22Rv1 (cell line): ENCODE data around the gene NFKBIE.

ENCODE experiments used
- H3K27ac ChIP-seq: fragments of 450-650 bp; 2 replicates; pipeline ENCODE4 v1.5.1; 2017
- CTCF ChIP-seq: fragments of 450-650 bp; IDR thresholded peaks from 2 replicates; pipeline ENCODE4 v1.5.1; 2017; ENCODE audit warnings: mild to moderate bottlenecking
- ZFX ChIP-seq: fragments of 450-650 bp; IDR thresholded peaks from 2 replicates; pipeline ENCODE4 v1.6.1; 2017; ENCODE audit warnings: antibody characterized with exemption, borderline replicate concordance

NFKBIE gene

DNA sequence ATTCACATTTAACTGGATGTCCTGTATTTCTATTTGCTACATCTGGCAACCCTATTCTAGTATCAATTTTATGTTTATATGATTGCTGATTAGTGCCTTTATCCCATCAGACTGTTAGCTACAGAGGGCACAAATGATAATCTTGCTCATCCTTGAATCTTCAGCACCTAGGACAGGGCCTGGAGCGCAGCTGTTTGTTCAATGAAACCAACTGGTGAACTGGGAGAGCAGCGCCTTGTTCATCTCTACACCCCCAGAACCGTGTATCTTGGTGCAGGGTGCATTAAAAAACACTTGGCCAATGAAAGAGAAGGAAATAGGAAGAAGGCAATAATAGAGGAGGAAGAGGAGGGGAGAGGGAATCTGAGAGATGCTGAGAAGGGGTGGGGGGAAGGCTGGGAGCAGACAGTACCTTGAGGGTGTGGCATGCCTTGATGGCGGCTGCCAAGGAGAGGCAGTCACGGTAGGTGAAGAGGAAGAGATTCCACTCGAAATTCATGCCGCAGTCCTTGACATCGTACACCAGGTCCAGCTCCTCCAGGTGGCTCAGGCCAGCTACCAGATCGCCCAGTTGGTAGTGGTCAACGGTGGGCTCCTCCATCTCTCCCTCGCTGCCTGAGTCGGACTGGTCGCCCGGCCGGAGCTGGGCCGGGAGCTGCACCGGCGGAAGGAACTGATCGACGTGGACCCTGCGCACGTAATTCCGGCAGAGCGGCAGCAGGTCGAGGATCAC lies 20.4 kb upstream of the NFKBIE start:
- TF ChIP-seq CTCF (no peak), ZFX (no peak)
- no peak overlapping the region for H3K27ac ChIP-seq

GRCh38 chr6:44284867-44285266 lies 19.5 kb upstream of the NFKBIE start:
- TF ChIP-seq CTCF, result no peak
- no peak for TF ChIP-seq ZFX
- no peak overlapping the region for H3K27ac ChIP-seq

DNA sequence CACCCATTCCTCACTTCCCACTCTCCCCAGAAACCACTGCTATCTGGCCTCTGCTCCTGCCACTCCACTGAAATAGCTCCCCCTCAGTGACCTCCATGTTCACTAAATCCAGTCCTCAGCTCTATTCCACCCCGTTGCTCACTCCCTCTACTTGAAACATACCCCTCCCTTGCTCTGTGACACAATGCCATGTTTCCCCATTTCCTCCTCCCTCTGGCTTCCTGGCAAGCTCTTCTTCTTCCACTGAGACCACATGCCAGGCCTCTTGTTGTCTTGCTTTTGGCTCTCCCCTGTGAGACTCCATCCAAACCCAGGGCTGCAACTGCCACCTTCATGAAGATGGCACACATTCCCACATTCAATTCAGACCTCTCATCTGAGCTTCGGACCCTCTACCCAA lies 18.8 kb upstream of the NFKBIE start:
- TF ChIP-seq ZFX, result no peak
- TF ChIP-seq CTCF, result no peak
- H3K27ac ChIP-seq, result no peak overlapping the region

- TF ChIP-seq CTCF (no peak), ZFX (no peak)
- H3K27ac ChIP-seq, result no peak overlapping the region
Measured at GRCh38 chr6:44278774-44279697, 13.7 kb upstream of the NFKBIE start.

GRCh38 chr6:44278315-44278714 lies 13.0 kb upstream of the NFKBIE start:
- H3K27ac ChIP-seq, result no peak overlapping the region
- TF ChIP-seq CTCF (no peak), ZFX (no peak)

DNA sequence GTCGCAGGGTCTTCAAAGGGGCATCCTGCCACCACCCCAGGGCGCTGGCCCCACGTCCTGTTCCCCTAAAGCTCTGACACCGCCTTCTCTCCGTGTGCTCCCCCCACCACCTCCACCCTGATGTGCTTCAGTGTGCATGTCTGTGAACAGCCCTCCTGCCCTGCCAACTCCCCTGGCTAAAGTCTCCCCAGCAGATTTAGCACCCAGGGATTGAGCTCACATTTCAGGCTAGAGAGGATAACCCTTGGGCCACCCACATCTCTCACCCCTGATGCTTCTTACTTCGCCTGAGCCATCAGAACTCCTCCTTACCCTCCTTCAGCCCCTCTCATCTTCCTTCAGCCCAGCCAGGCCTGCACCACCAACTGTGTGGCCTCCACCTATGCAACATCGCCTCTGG lies 12.4 kb upstream of the NFKBIE start:
- no peak for TF ChIP-seq ZFX
- TF ChIP-seq CTCF, result no peak
- H3K27ac ChIP-seq, result no peak overlapping the region
